ENCODE data around the gene BRI3. TPM values are rescaled to one million over a fixed set of nuclear protein-coding genes. Genes with fewer than 3 reads are reported as not detected.
A peak's percentile ranks its signal among the peaks of the same experiment; 100 is the strongest.

BRI3 gene
- total and polyA plus RNA-seq, 9 of the 15 experiments (the other 6 are each of a cell fraction or from before 2014, with no cell fraction given): 4.3 to 57.4 (median 18.6) TPM

DNA sequence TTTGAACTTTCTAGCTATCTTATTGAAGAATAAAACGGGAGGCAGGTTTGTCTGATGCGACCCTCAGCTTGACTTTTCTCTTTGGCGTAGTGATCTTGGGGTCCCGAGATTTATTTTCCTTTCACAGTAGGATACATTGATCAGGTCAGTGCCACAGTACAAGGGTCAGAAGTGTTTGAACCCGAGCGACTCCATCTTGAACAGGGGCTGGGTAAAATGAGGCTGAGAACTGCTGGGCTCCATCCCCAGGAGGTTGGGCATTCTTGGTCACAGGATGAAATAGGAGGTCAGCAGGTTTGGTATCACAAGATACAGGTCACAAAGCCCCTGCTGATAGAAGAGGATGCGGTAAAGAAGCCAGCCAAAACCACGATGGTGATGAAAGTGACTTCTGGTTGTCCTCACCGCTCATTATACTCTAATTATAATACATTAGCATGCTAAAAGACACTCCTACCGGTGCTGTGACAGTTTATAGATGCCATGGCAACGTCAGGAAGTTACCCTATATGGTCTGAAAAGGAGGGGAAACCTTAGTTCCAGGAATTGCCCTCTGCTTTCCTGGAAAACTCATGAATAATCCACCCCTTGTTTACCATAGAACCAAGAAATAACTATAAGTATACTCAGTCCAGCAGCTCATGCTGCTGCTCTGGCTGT lies 26.4 kb upstream of the BRI3 start (continued):
- peak; percentile 90 for TF ChIP-seq STAT5A (IDR thresholded peaks at IDR 0.05; ENCODE audit: borderline replicate concordance, low read length)
- no peak for TF ChIP-seq ZNF3 (CRISPR knock-in tag; IDR thresholded peaks at IDR 0.05)
- TF ChIP-seq ZNF212 (CRISPR knock-in tag; IDR thresholded peaks at IDR 0.05): no peak
- TF ChIP-seq, protein P1, sequence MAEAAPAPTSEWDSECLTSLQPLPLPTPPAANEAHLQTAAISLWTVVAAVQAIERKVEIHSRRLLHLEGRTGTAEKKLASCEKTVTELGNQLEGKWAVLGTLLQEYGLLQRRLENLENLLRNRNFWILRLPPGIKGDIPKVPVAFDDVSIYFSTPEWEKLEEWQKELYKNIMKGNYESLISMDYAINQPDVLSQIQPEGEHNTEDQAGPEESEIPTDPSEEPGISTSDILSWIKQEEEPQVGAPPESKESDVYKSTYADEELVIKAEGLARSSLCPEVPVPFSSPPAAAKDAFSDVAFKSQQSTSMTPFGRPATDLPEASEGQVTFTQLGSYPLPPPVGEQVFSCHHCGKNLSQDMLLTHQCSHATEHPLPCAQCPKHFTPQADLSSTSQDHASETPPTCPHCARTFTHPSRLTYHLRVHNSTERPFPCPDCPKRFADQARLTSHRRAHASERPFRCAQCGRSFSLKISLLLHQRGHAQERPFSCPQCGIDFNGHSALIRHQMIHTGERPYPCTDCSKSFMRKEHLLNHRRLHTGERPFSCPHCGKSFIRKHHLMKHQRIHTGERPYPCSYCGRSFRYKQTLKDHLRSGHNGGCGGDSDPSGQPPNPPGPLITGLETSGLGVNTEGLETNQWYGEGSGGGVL (CRISPR knock-in tag; IDR thresholded peaks at IDR 0.05): no peak

DNA sequence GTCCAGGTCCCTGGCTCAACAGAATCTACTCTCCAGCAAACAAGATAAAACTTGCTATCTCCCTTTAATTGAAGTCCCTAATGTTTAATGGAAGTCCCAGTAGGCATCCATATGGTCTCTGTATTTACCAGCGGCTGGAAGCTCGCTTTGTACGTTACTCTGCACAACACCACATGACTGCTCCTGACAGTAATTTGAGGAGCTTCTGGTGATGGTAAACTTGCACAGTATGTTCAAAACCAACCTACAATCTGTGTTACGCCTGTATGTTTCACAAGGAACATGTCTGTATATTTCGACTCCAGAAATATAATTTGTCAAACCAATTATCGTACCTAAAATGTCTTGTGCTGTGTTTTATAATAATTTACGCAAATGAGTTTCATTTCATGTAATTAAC lies 25.1 kb upstream of the BRI3 start:
- 97% methylated on average over 7 of the region's 7 CpGs for WGBS (ENCODE audit: insufficient coverage, low coverage, missing lambda C conversion rate)
- no peak for TF ChIP-seq ZNF766 (CRISPR knock-in tag; conservative IDR thresholded peaks at IDR 0.05)
- TF ChIP-seq, protein P2, sequence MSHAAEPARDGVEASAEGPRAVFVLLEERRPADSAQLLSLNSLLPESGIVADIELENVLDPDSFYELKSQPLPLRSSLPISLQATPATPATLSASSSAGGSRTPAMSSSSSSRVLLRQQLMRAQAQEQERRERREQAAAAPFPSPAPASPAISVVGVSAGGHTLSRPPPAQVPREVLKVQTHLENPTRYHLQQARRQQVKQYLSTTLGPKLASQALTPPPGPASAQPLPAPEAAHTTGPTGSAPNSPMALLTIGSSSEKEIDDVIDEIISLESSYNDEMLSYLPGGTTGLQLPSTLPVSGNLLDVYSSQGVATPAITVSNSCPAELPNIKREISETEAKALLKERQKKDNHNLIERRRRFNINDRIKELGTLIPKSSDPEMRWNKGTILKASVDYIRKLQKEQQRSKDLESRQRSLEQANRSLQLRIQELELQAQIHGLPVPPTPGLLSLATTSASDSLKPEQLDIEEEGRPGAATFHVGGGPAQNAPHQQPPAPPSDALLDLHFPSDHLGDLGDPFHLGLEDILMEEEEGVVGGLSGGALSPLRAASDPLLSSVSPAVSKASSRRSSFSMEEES (CRISPR knock-in tag; IDR thresholded peaks at IDR 0.05): no peak
- no peak for TF ChIP-seq ZNF3 (CRISPR knock-in tag; IDR thresholded peaks at IDR 0.05)
- TF ChIP-seq ZNF75A (CRISPR knock-in tag; IDR thresholded peaks at IDR 0.05): no peak
- TF ChIP-seq, protein P3, sequence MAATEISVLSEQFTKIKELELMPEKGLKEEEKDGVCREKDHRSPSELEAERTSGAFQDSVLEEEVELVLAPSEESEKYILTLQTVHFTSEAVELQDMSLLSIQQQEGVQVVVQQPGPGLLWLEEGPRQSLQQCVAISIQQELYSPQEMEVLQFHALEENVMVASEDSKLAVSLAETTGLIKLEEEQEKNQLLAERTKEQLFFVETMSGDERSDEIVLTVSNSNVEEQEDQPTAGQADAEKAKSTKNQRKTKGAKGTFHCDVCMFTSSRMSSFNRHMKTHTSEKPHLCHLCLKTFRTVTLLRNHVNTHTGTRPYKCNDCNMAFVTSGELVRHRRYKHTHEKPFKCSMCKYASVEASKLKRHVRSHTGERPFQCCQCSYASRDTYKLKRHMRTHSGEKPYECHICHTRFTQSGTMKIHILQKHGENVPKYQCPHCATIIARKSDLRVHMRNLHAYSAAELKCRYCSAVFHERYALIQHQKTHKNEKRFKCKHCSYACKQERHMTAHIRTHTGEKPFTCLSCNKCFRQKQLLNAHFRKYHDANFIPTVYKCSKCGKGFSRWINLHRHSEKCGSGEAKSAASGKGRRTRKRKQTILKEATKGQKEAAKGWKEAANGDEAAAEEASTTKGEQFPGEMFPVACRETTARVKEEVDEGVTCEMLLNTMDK (IDR thresholded peaks at IDR 0.05; ENCODE audit: borderline replicate concordance, insufficient read depth, low read depth, low read length, poor library complexity, severe bottlenecking): no peak
- no peak for TF ChIP-seq TOE1 (IDR thresholded peaks at IDR 0.05; ENCODE audit: borderline replicate concordance)
- TF ChIP-seq TOE1 (CRISPR knock-in tag; IDR thresholded peaks at IDR 0.05; ENCODE audit: borderline replicate concordance, low read depth): no peak
- TF ChIP-seq ZNF232 (CRISPR knock-in tag; IDR thresholded peaks at IDR 0.05): no peak
- no peak for TF ChIP-seq EGR1 (conservative IDR thresholded peaks at IDR 0.05)
- TF ChIP-seq RBM22 (IDR thresholded peaks at IDR 0.05; ENCODE audit: low read depth, low read length, poor library complexity, severe bottlenecking): no peak
- TF ChIP-seq HDAC8 (tag; IDR thresholded peaks at IDR 0.05): no peak
- no peak for TF ChIP-seq SPI1 (IDR thresholded peaks at IDR 0.05; ENCODE audit: borderline replicate concordance, low read depth, low read length)
- Histone ChIP-seq H3K27me3 (ENCODE audit: control insufficient read depth in 2 of 2, insufficient read depth in 2 of 2, low read length in 2 of 2) (no peaks in the 10 kb centered on the region), H3K9ac (ENCODE audit: insufficient read depth in 1 of 2, low read depth in 2 of 2, low read length in 2 of 2) (no peak overlapping the region), H3K36me3 (ENCODE audit: control insufficient read depth, insufficient read depth, low read length) (peaks cover 4% of the 10 kb centered on the region; the same call in 1 of the 3 replicates), H3K4me2 (ENCODE audit: insufficient read depth, low read length) (no peak overlapping the region), H3K9me1 (ENCODE audit: control insufficient read depth, insufficient read depth, low read length) (no peaks in the 10 kb centered on the region), H4K20me1 (replicated peaks; ENCODE audit: control insufficient read depth, insufficient read depth, low read length) (no peaks in the 10 kb centered on the region), H3K9me3 (replicated peaks; ENCODE audit: control insufficient read depth, insufficient read depth, low read depth, low read length) (no peaks in the 10 kb centered on the region), H3K4me3 (no peak overlapping the region), H2AFZ (ENCODE audit: low read depth, low read length) (no peak overlapping the region), H3K4me1 (replicated peaks in 1 of 2; ENCODE audit: control insufficient read depth in 2 of 2, insufficient read depth in 2 of 2, low read length in 2 of 2) (peaks cover 0 to 28% of the 10 kb centered on the region in 2 experiments; a peak in 2 of 5 replicates), H3K27ac (ENCODE audit: extremely low read depth, low read depth, low read length) (no peak overlapping the region), H3K79me2 (ENCODE audit: control insufficient read depth, insufficient read depth, low read length) (peaks cover 21% of the 10 kb centered on the region)
- no peak for ATAC-seq
- POLR2A ChIA-PET: interaction anchor here (0.8 kb wide), 1 partner anchor 173 kb away, joined by 3 read pairs; no protein-coding TSS in a partner anchor
- FAIRE-seq: no peak
- CTCF ChIA-PET (ENCODE audit: low intra/inter-chr PET ratio): no interaction called here
- no TSS peak for BruUV-seq (replicated peaks)
- in situ Hi-C loops (cut with MboI): no loop called here
- intact Hi-C loops (cut with micrococcal nuclease): no loop called here
- DNase-seq (ENCODE audit: extremely low read depth in 1 of 4, low spot score in 3 of 4): no peak
